ENCODE results near the gene DAAM2. TPM values are rescaled to one million over a fixed set of nuclear protein-coding genes. Genes with fewer than 3 reads are reported as not detected.

DAAM2 gene
- total and polyA plus RNA-seq, 2 donors (not counting 3 experiments of a cell fraction or from before 2014, with no cell fraction given) = 0.42 to 0.44 TPM

DNA sequence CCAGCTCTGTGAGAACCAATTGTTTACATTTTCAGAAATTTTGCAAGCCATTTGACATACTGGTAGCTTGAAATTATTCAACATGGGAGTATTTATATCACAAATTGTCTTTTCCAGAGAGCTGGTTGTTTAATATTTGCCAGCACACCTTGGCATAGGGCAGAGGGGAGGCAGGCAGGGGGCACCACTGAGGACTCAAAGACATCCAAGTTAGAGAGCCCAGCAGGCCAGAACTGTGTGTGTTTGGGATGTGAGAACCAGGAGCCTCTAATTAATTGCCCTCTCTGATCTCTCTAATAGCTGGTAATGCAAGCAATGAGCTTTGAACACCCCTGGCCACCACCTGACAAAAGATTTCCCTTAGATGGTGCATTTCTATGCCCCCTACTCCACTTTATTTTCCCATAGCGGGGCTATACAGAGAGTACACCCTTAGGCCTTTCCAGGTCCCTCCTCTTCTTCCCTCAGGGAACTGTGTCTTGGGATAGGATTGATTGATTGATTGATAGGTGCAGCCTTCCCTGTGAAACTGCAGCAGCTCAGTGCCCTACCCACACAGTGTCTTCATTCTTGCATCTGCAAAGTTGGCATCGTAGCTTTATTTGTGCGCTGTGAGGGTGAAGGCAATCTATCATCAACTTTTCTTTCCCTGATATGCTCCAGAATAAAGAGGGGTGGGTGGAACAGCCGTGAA is 112.9 kb downstream of the DAAM2 start:
- peaks cover 0 to 9% of the 10 kb centered on the region in 2 experiments for H3K36me3 ChIP-seq (ENCODE audit: control insufficient read depth in 2 of 2, extremely low read depth in 1 of 2, insufficient read depth in 2 of 2, low read length in 2 of 2)
- no peak overlapping the region for H3K4me2 ChIP-seq (ENCODE audit: insufficient read depth, low read length)
- no peaks in the 10 kb centered on the region for H3K27me3 ChIP-seq (ENCODE audit: control insufficient read depth in 2 of 2, insufficient read depth in 2 of 2, low read length in 2 of 2)
- ChIA-PET CTCF (interaction anchor here (0.7 to 2.3 kb wide), 4 partner anchors 9 to 40 kb away, joined by 3 to 9 read pairs (median 4); no protein-coding TSS in a partner anchor), POLR2A (no interaction called here)
- FAIRE-seq (no peak), DNase-seq (ENCODE audit: low read depth, low spot score) (no peak)
- BruUV-seq (replicated peaks) = no TSS peak
- no peaks in the 10 kb centered on the region for H3K79me2 ChIP-seq (ENCODE audit: control insufficient read depth, insufficient read depth, low read length)
- H3K4me3 ChIP-seq (replicated peaks in 1 of 3; ENCODE audit: insufficient read depth in 1 of 3, low read depth in 1 of 3, low read length in 3 of 3) = no peak overlapping the region
- H3K9me1 ChIP-seq (replicated peaks; ENCODE audit: control insufficient read depth, extremely low read depth, insufficient read depth, low read length) = no peaks in the 10 kb centered on the region
- intact Hi-C loops (cut with micrococcal nuclease) = no loop called here
- dilution Hi-C loops (cut with MboI; ENCODE audit: extremely low pct_ligation_motif_present, low sequenced_read_pairs) = no loop called here
- no peak for TF ChIP-seq POLR2A (IDR thresholded peaks at IDR 0.05; ENCODE audit: low read depth, low read length)
- TF ChIP-seq MYC (IDR thresholded peaks at IDR 0.05; ENCODE audit: low read depth, low read length) = no peak
- no peaks in the 10 kb centered on the region for H3K4me1 ChIP-seq (ENCODE audit: control insufficient read depth, extremely low read depth, insufficient read depth, low read length)
- no peaks in the 10 kb centered on the region for H4K20me1 ChIP-seq (replicated peaks; ENCODE audit: control insufficient read depth, extremely low read depth, insufficient read depth, low read length)
- H2AFZ ChIP-seq (ENCODE audit: low read depth, low read length) = no peak overlapping the region
- H3K9me3 ChIP-seq (replicated peaks; ENCODE audit: control insufficient read depth, insufficient read depth, low read length) = no peaks in the 10 kb centered on the region
- H3K9ac ChIP-seq (replicated peaks; ENCODE audit: extremely low read depth, insufficient read depth, low read length) = no peak overlapping the region
- H3K27ac ChIP-seq (ENCODE audit: insufficient read depth, low read depth, low read length) = no peak overlapping the region

DNA sequence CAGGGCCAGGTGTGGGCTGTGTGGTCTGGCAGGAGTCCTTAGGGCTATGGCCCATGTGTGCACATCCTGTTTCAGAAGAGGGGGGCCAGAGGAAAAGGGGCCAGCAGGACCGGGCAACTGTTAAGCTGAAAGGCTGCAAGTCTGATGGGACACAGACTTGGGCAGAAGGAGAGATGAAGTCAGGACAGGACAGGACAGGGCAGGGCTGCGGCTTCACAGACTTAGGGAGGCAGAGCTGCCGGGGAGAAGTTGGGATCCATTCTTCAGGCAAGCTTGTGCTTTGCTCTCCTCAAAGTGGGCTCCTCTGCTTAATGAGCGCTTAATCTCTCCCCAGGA is 113.4 kb downstream of the DAAM2 start:
- no peak overlapping the region for H3K27ac ChIP-seq (ENCODE audit: insufficient read depth, low read depth, low read length)
- CTCF ChIA-PET = no interaction called here
- no peak overlapping the region for H3K9ac ChIP-seq (replicated peaks; ENCODE audit: extremely low read depth, insufficient read depth, low read length)
- H3K79me2 ChIP-seq (ENCODE audit: control insufficient read depth, insufficient read depth, low read length) = no peaks in the 10 kb centered on the region
- BruUV-seq (replicated peaks) = no TSS peak
- TF ChIP-seq MYC (IDR thresholded peaks at IDR 0.05; ENCODE audit: low read depth, low read length) = no peak
- no peak for TF ChIP-seq JUN (IDR thresholded peaks at IDR 0.05; ENCODE audit: borderline replicate concordance, insufficient read depth, insufficient read length, low read depth)
- TF ChIP-seq POLR2A (IDR thresholded peaks at IDR 0.05; ENCODE audit: low read depth, low read length) = no peak
- TF ChIP-seq, protein P1, sequence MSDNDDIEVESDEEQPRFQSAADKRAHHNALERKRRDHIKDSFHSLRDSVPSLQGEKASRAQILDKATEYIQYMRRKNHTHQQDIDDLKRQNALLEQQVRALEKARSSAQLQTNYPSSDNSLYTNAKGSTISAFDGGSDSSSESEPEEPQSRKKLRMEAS (IDR thresholded peaks at IDR 0.05; ENCODE audit: insufficient read depth, insufficient read length) = no peak
- TF ChIP-seq POLR2AphosphoS5 (IDR thresholded peaks at IDR 0.05; ENCODE audit: insufficient read depth, low read depth, low read length) = no peak
- TF ChIP-seq, protein P2, sequence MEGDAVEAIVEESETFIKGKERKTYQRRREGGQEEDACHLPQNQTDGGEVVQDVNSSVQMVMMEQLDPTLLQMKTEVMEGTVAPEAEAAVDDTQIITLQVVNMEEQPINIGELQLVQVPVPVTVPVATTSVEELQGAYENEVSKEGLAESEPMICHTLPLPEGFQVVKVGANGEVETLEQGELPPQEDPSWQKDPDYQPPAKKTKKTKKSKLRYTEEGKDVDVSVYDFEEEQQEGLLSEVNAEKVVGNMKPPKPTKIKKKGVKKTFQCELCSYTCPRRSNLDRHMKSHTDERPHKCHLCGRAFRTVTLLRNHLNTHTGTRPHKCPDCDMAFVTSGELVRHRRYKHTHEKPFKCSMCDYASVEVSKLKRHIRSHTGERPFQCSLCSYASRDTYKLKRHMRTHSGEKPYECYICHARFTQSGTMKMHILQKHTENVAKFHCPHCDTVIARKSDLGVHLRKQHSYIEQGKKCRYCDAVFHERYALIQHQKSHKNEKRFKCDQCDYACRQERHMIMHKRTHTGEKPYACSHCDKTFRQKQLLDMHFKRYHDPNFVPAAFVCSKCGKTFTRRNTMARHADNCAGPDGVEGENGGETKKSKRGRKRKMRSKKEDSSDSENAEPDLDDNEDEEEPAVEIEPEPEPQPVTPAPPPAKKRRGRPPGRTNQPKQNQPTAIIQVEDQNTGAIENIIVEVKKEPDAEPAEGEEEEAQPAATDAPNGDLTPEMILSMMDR (IDR thresholded peaks at IDR 0.05; ENCODE audit: extremely low read depth in 1 of 2, insufficient read depth in 1 of 2, low read depth in 1 of 2, low read length in 2 of 2) = no peak
- no peak for TF ChIP-seq FOS (IDR thresholded peaks at IDR 0.05; ENCODE audit: borderline replicate concordance, insufficient read depth, low read length)
- no peaks in the 10 kb centered on the region for H3K27me3 ChIP-seq (ENCODE audit: control insufficient read depth in 2 of 2, insufficient read depth in 2 of 2, low read length in 2 of 2)
- H4K20me1 ChIP-seq (replicated peaks; ENCODE audit: control insufficient read depth, extremely low read depth, insufficient read depth, low read length) = no peaks in the 10 kb centered on the region
- DNase-seq (ENCODE audit: low read depth, low spot score) (no peak), FAIRE-seq (no peak)
- POLR2A ChIA-PET = no interaction called here
- H3K4me3 ChIP-seq (replicated peaks in 1 of 3; ENCODE audit: insufficient read depth in 1 of 3, low read depth in 1 of 3, low read length in 3 of 3) = no peak overlapping the region
- peaks cover 0 to 9% of the 10 kb centered on the region in 2 experiments for H3K36me3 ChIP-seq (ENCODE audit: control insufficient read depth in 2 of 2, extremely low read depth in 1 of 2, insufficient read depth in 2 of 2, low read length in 2 of 2)
- H3K4me1 ChIP-seq (ENCODE audit: control insufficient read depth, extremely low read depth, insufficient read depth, low read length) = no peaks in the 10 kb centered on the region
- no peak overlapping the region for H2AFZ ChIP-seq (ENCODE audit: low read depth, low read length)
- intact Hi-C loops (cut with micrococcal nuclease) = no loop called here
- H3K9me3 ChIP-seq (replicated peaks; ENCODE audit: control insufficient read depth, insufficient read depth, low read length) = no peaks in the 10 kb centered on the region
- dilution Hi-C loops (cut with MboI; ENCODE audit: extremely low pct_ligation_motif_present, low sequenced_read_pairs) = no loop called here
- H3K9me1 ChIP-seq (replicated peaks; ENCODE audit: control insufficient read depth, extremely low read depth, insufficient read depth, low read length) = no peaks in the 10 kb centered on the region
- no peak overlapping the region for H3K4me2 ChIP-seq (ENCODE audit: insufficient read depth, low read length)
